ENCODE results near the gene VEGFD.

The VEGFD gene

DNA sequence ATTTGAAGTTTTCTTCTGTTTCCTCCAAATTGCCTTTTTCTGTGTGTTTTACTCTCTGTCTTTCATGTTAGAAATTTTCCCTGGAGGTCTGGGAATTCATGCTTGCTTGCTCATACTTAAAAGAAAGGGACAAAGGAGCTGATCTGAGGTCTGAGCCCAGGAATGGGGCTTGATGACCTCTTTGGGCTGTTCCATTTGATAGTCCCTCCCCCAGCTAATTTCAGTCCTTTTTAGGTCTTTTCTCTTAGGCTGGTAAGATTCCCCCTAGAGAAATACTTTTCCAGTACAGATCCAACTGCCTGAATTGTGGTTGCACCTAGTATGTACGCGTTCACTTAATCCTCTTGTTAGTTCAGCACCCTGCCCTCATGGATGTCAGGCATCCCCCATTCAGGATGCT, 43.3 kb downstream of the VEGFD start:
- Histone ChIP-seq H3K9me2 (replicated peaks; ENCODE audit: insufficient read depth, low read length) (no peaks in the 10 kb centered on the region), H3K4me2 (ENCODE audit: low read depth, low read length) (no peak overlapping the region), H2AFZ (ENCODE audit: low read length) (no peak overlapping the region), H3K4me1 (ENCODE audit: low read length) (no peaks in the 10 kb centered on the region), H3K9ac (ENCODE audit: low read length) (no peak overlapping the region), H3F3A (ENCODE audit: insufficient read depth, low read length) (no peaks in the 10 kb centered on the region), H3K27me3 (replicated peaks; ENCODE audit: insufficient read depth, low read length) (no peaks in the 10 kb centered on the region), H3K36me3 (replicated peaks; ENCODE audit: insufficient read depth, low read length) (no peaks in the 10 kb centered on the region), H3K4me3 (ENCODE audit: low read length) (no peak overlapping the region), H3K27ac (ENCODE audit: low read length) (no peak overlapping the region), H3K79me2 (ENCODE audit: low read length) (no peaks in the 10 kb centered on the region), H4K20me1 (ENCODE audit: insufficient read depth, low read length) (no peaks in the 10 kb centered on the region), H3K9me3 (replicated peaks; ENCODE audit: insufficient read depth, low read length) (no peaks in the 10 kb centered on the region)
- DNase-seq: no peak
- TF ChIP-seq, protein P1, sequence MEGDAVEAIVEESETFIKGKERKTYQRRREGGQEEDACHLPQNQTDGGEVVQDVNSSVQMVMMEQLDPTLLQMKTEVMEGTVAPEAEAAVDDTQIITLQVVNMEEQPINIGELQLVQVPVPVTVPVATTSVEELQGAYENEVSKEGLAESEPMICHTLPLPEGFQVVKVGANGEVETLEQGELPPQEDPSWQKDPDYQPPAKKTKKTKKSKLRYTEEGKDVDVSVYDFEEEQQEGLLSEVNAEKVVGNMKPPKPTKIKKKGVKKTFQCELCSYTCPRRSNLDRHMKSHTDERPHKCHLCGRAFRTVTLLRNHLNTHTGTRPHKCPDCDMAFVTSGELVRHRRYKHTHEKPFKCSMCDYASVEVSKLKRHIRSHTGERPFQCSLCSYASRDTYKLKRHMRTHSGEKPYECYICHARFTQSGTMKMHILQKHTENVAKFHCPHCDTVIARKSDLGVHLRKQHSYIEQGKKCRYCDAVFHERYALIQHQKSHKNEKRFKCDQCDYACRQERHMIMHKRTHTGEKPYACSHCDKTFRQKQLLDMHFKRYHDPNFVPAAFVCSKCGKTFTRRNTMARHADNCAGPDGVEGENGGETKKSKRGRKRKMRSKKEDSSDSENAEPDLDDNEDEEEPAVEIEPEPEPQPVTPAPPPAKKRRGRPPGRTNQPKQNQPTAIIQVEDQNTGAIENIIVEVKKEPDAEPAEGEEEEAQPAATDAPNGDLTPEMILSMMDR (IDR thresholded peaks at IDR 0.05; ENCODE audit: low read length): no peak
- no peak for TF ChIP-seq EZH2phosphoT487 (IDR thresholded peaks at IDR 0.05; ENCODE audit: low read length)

DNA sequence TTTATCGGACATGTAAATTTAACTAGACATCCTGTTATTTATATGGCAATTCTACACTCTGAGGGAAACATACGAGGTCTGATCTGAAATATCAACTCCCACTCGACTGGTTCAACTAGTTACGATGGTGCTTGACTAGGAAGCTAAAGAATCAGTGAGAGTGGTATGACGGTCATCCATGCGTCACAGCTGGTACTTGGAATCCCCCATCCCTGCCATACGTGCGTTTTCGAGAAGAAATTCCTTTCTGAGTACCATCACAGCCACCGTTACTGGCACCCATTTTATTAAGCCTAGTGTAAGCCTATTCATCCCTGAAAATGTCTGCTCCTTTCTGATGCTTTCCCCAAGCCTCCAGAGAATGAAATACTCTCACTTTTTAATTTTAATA, 48.2 kb downstream of the VEGFD start:
- Histone ChIP-seq H3K4me1 (ENCODE audit: low read length) (no peaks in the 10 kb centered on the region), H3K9me2 (replicated peaks; ENCODE audit: insufficient read depth, low read length) (no peaks in the 10 kb centered on the region), H3F3A (ENCODE audit: insufficient read depth, low read length) (no peaks in the 10 kb centered on the region), H3K27me3 (replicated peaks; ENCODE audit: insufficient read depth, low read length) (no peaks in the 10 kb centered on the region), H3K9ac (ENCODE audit: low read length) (peak overlapping the region; percentile 37; the same call in 1 of the 2 replicates), H3K4me2 (ENCODE audit: low read depth, low read length) (peak overlapping the region; percentile 62), H2AFZ (ENCODE audit: low read length) (peak overlapping the region; percentile 26), H3K4me3 (ENCODE audit: low read length) (peak overlapping the region; percentile 58), H3K79me2 (ENCODE audit: low read length) (peaks cover 6% of the 10 kb centered on the region; the same call in 1 of the 2 replicates), H4K20me1 (ENCODE audit: insufficient read depth, low read length) (no peaks in the 10 kb centered on the region), H3K36me3 (replicated peaks; ENCODE audit: insufficient read depth, low read length) (no peaks in the 10 kb centered on the region), H3K9me3 (replicated peaks; ENCODE audit: insufficient read depth, low read length) (no peaks in the 10 kb centered on the region), H3K27ac (ENCODE audit: low read length) (peak overlapping the region; percentile 22; the same call in 1 of the 2 replicates)
- TF ChIP-seq EZH2phosphoT487 (IDR thresholded peaks at IDR 0.05; ENCODE audit: low read length) (no peak), EZH2 (optimal IDR thresholded peaks at IDR 0.05; ENCODE audit: low read depth, low read length) (no peak)
- TF ChIP-seq, protein P1 (IDR thresholded peaks at IDR 0.05; ENCODE audit: low read length): no peak
- DNase-seq: peak; percentile 6

DNA sequence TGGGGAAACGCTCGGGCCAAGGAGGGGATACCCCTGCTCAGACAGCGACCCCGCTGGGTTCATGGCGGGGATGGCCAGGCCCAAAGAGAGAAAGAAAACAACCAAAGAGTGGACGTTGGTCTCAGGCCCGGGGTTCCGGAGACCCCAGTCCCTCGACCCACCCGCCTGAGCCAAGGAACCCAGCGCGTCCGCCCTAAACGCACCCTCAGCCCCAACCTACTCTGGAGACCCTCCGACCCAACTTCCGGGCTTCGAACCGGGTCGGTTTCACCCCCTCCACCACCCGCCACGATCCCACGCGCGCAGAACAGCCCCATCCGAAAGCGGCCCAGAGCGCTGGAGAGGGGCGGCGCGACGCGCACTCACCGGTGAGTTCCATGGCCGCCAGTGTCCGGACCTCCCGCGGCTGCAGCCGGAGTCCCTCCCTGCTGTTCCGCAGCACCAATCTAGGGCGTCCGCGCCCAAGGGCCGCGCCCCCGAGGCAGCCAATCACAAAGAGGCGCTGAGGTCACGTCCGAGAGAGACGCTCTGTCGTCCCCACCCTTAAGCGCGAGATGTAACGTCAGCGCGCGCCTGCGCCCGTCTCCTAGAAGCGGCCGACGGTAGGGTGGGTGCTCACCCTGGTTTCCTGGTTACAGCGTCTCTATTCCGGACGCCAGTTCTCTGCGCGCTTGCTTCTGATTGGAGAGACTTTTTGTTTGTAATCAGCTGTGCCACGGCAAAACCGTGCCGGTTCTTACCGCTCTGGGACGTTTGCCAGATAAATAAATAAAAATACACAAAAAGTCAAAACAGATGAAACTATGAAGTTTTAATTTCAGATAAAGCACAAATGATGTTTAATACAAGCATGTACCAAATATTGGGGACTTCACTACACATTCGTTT, 48.8 kb downstream of the VEGFD start, which contains the start of gene PIGA:
Gene PIGA, minus strand, starts transcription at position 389 of the 888 bp plus-strand sequence. CDS start 3,593 bp downstream, outside the sequence.
- Histone ChIP-seq H2AFZ (ENCODE audit: low read length) (peak within 1 kb of the TSS; percentile 53), H3K9ac (ENCODE audit: low read length) (peak within 1 kb of the TSS; percentile 84), H3K79me2 (ENCODE audit: low read length) (peaks cover 6% of the 10 kb centered on the region; the same call in 1 of the 2 replicates), H3K9me3 (replicated peaks; ENCODE audit: insufficient read depth, low read length) (no peaks in the 10 kb centered on the region), H3K27me3 (replicated peaks; ENCODE audit: insufficient read depth, low read length) (no peaks in the 10 kb centered on the region), H3K9me2 (replicated peaks; ENCODE audit: insufficient read depth, low read length) (no peaks in the 10 kb centered on the region), H3F3A (ENCODE audit: insufficient read depth, low read length) (no peaks in the 10 kb centered on the region), H3K27ac (ENCODE audit: low read length) (peak within 1 kb of the TSS; percentile 46; the same call in 1 of the 2 replicates), H3K4me2 (ENCODE audit: low read depth, low read length) (peak within 1 kb of the TSS; percentile 66), H4K20me1 (ENCODE audit: insufficient read depth, low read length) (no peaks in the 10 kb centered on the region), H3K36me3 (replicated peaks; ENCODE audit: insufficient read depth, low read length) (no peaks in the 10 kb centered on the region), H3K4me3 (ENCODE audit: low read length) (peak within 1 kb of the TSS; percentile 83), H3K4me1 (ENCODE audit: low read length) (no peaks in the 10 kb centered on the region)
- peak; percentile 95 for DNase-seq
- TF ChIP-seq, protein P1 (IDR thresholded peaks at IDR 0.05; ENCODE audit: low read length): no peak
- TF ChIP-seq EZH2 (optimal IDR thresholded peaks at IDR 0.05; ENCODE audit: low read depth, low read length) (no peak), EZH2phosphoT487 (IDR thresholded peaks at IDR 0.05; ENCODE audit: low read length) (no peak)
